Activated CD8-positive, alpha-beta memory T cell treated with anti-CD3 and anti-CD28 coated beads, Interleukin-2, amount 10 ng/mL, durations not matched to agents 7 days and 5 days (primary cell): ENCODE results near the gene HNRNPUL2. TPM values are rescaled to one million over a fixed set of nuclear protein-coding genes. Genes with fewer than 3 reads are reported as not detected.

Experiments
- ATAC-seq: fragments of 150-1000 bp; cut with Tn5 transposase; one replicate; pipeline ENCODE4 v1.10.0; 2021; ENCODE audit warnings: moderate library complexity
- CTCF ChIA-PET: fragments of 350-600 bp; sonication (Branson Sonifier 250); formaldehyde crosslinking; loops from one replicate; lab custom pipeline; 2021; ENCODE audit warnings: antibody characterized with exemption; lab: Charles Lee
- DNase-seq: peaks from one replicate; pipeline ENCODE4 v3.0.0-alpha.2; 2020
- H3K27ac Mint-ChIP-seq: one replicate; pipeline ENCODE4 v1.8.0; 2021; ENCODE audit warnings: mild to moderate bottlenecking, mixed read lengths
- H3K27me3 Mint-ChIP-seq: one replicate; pipeline ENCODE4 v1.8.0; 2021; ENCODE audit warnings: mixed read lengths
- H3K36me3 Mint-ChIP-seq: one replicate; pipeline ENCODE4 v1.8.0; 2021; ENCODE audit warnings: mild to moderate bottlenecking, mixed read lengths
- H3K4me1 Mint-ChIP-seq: one replicate; pipeline ENCODE4 v1.8.0; 2021; ENCODE audit warnings: mixed read lengths
- H3K4me3 Mint-ChIP-seq: one replicate; pipeline ENCODE4 v1.8.0; 2021; ENCODE audit warnings: mild to moderate bottlenecking, moderate library complexity, mixed read lengths
- H3K9me3 Mint-ChIP-seq: one replicate; pipeline ENCODE4 v1.8.0; 2022; ENCODE audit warnings: low read depth, mixed read lengths
- total RNA-seq, 2 experiments: library from RNA; stranded (reverse); gene quantifications; one replicate each; pipeline ENCODE4 v1.2.3, GENCODE V29; 2021

The HNRNPUL2 gene
- total RNA-seq, 2 experiments from 2014 or later, result 61.6 to 66.6 TPM

GRCh38 chr11:62721994-62722393 lies 5.3 kb downstream of the HNRNPUL2 start:
- no peaks in the 10 kb centered on the region for H3K27me3 Mint-ChIP-seq
- H3K4me1 Mint-ChIP-seq, result peaks cover 68% of the 10 kb centered on the region
- ATAC-seq (no peak), DNase-seq (no peak)
- no peak overlapping the region for H3K4me3 Mint-ChIP-seq
- CTCF ChIA-PET, result interaction anchor here (1.5 kb wide), 1 partner anchor 10 kb away, joined by 3 read pairs; no protein-coding TSS in a partner anchor
- H3K36me3 Mint-ChIP-seq, result peaks cover 86% of the 10 kb centered on the region
- H3K9me3 Mint-ChIP-seq, result no peaks in the 10 kb centered on the region
- H3K27ac Mint-ChIP-seq, result no peak overlapping the region

- no peak overlapping the region for H3K4me3 Mint-ChIP-seq
- H3K9me3 Mint-ChIP-seq, result no peaks in the 10 kb centered on the region
- no peaks in the 10 kb centered on the region for H3K27me3 Mint-ChIP-seq
- peak overlapping the region; percentile 42 for H3K27ac Mint-ChIP-seq
- ATAC-seq (peak; percentile 58), DNase-seq (no peak)
- peaks cover 88% of the 10 kb centered on the region for H3K36me3 Mint-ChIP-seq
- CTCF ChIA-PET, result interaction anchor here (0.7 to 3.1 kb wide), 3 partner anchors 10 to 142 kb away, joined by 3 to 10 read pairs (median 4); no protein-coding TSS in a partner anchor
- peaks cover 79% of the 10 kb centered on the region for H3K4me1 Mint-ChIP-seq
These were observed 7.8 kb downstream of the HNRNPUL2 start for GRCh38 chr11:62719302-62719978.

- H3K27me3 Mint-ChIP-seq, result no peaks in the 10 kb centered on the region
- CTCF ChIA-PET, result interaction anchor here (1.3 to 2.3 kb wide), 3 partner anchors 10 to 105 kb away, joined by 3 to 8 read pairs (median 4); partner anchors contain the start of gene HNRNPUL2
- peaks cover 80% of the 10 kb centered on the region for H3K36me3 Mint-ChIP-seq
- DNase-seq (no peak), ATAC-seq (no peak)
- no peak overlapping the region for H3K4me3 Mint-ChIP-seq
- no peak overlapping the region for H3K27ac Mint-ChIP-seq
- H3K9me3 Mint-ChIP-seq, result no peaks in the 10 kb centered on the region
- peaks cover 81% of the 10 kb centered on the region for H3K4me1 Mint-ChIP-seq
These were observed 10.4 kb downstream of the HNRNPUL2 start for GRCh38 chr11:62716816-62717215.

GRCh38 chr11:62716206-62716605 lies 11.1 kb downstream of the HNRNPUL2 start:
- Mint-ChIP-seq H3K4me1 (peaks cover 79% of the 10 kb centered on the region), H3K27me3 (no peaks in the 10 kb centered on the region), H3K9me3 (no peaks in the 10 kb centered on the region), H3K4me3 (no peak overlapping the region), H3K36me3 (peaks cover 76% of the 10 kb centered on the region), H3K27ac (peak overlapping the region; percentile 45)
- ATAC-seq (no peak), DNase-seq (no peak)
- CTCF ChIA-PET, result interaction anchor here (1.0 to 2.3 kb wide), 4 partner anchors 9 to 105 kb away, joined by 3 to 8 read pairs (median 4); partner anchors contain the start of genes BSCL2, GNG3 and HNRNPUL2

GRCh38 chr11:62715150-62716130 lies 11.8 kb downstream of the HNRNPUL2 start:
- H3K4me1 Mint-ChIP-seq, result peaks cover 79% of the 10 kb centered on the region
- CTCF ChIA-PET, result interaction anchor here (1.0 to 2.3 kb wide), 4 partner anchors 8 to 104 kb away, joined by 3 to 8 read pairs (median 4); partner anchors contain the start of genes BSCL2, GNG3 and HNRNPUL2
- H3K36me3 Mint-ChIP-seq, result peaks cover 76% of the 10 kb centered on the region
- H3K27ac Mint-ChIP-seq, result peak overlapping the region; percentile 45
- H3K27me3 Mint-ChIP-seq, result no peaks in the 10 kb centered on the region
- no peak for DNase-seq
- H3K4me3 Mint-ChIP-seq, result no peak overlapping the region
- no peaks in the 10 kb centered on the region for H3K9me3 Mint-ChIP-seq
- no peak for ATAC-seq

- Mint-ChIP-seq H3K36me3 (peaks cover 64% of the 10 kb centered on the region), H3K27me3 (no peaks in the 10 kb centered on the region), H3K4me3 (peak overlapping the region; percentile 53), H3K27ac (peak overlapping the region; percentile 92), H3K4me1 (peaks cover 78% of the 10 kb centered on the region), H3K9me3 (no peaks in the 10 kb centered on the region)
- ATAC-seq (no peak), DNase-seq (no peak)
- CTCF ChIA-PET, result interaction anchor here (1.5 kb wide), 1 partner anchor 56 kb away, joined by 3 read pairs; no protein-coding TSS in a partner anchor
These were observed 13.9 kb downstream of the HNRNPUL2 start for GRCh38 chr11:62713343-62713742.

GRCh38 chr11:62712861-62713260 lies 14.4 kb downstream of the HNRNPUL2 start:
- H3K9me3 Mint-ChIP-seq, result no peaks in the 10 kb centered on the region
- peak overlapping the region; percentile 92 for H3K27ac Mint-ChIP-seq
- H3K4me1 Mint-ChIP-seq, result peaks cover 79% of the 10 kb centered on the region
- CTCF ChIA-PET, result interaction anchor here (1.0 to 1.5 kb wide), 2 partner anchors 57 to 101 kb away, joined by 3 read pairs; no protein-coding TSS in a partner anchor
- no peaks in the 10 kb centered on the region for H3K27me3 Mint-ChIP-seq
- ATAC-seq (no peak), DNase-seq (no peak)
- H3K36me3 Mint-ChIP-seq, result peaks cover 60% of the 10 kb centered on the region
- H3K4me3 Mint-ChIP-seq, result peak overlapping the region; percentile 53

- DNase-seq (no peak), ATAC-seq (no peak)
- H3K4me3 Mint-ChIP-seq, result peak overlapping the region; percentile 53
These were observed 14.9 kb downstream of the HNRNPUL2 start for GRCh38 chr11:62712276-62712812.

GRCh38 chr11:62710001-62710345 lies 17.3 kb downstream of the HNRNPUL2 start:
- CTCF ChIA-PET, result interaction anchor here (0.7 to 3.0 kb wide), 8 partner anchors 9 to 285 kb away, joined by 3 to 10 read pairs (median 4); partner anchors contain the start of genes HNRNPUL2, POLR2G and TUT1
- Mint-ChIP-seq H3K27ac (peak overlapping the region; percentile 99), H3K9me3 (no peaks in the 10 kb centered on the region), H3K4me3 (peak overlapping the region; percentile 94), H3K27me3 (no peaks in the 10 kb centered on the region), H3K4me1 (peaks cover 77% of the 10 kb centered on the region), H3K36me3 (peaks cover 34% of the 10 kb centered on the region)
- peak; percentile 5 for ATAC-seq
- DNase-seq, result peak; percentile 60

More at GRCh38 chr11:62712276-62712812, 14.9 kb downstream of the HNRNPUL2 start:
- H3K9me3 Mint-ChIP-seq, result no peaks in the 10 kb centered on the region
- H3K27ac Mint-ChIP-seq, result peak overlapping the region; percentile 92
- CTCF ChIA-PET, result interaction anchor here (1.0 to 1.5 kb wide), 4 partner anchors 10 to 169 kb away, joined by 3 read pairs; no protein-coding TSS in a partner anchor
- H3K4me1 Mint-ChIP-seq, result peaks cover 76% of the 10 kb centered on the region
- H3K36me3 Mint-ChIP-seq, result peaks cover 56% of the 10 kb centered on the region
- H3K27me3 Mint-ChIP-seq, result no peaks in the 10 kb centered on the region

GRCh38 chr11:62709247-62710000 lies 17.8 kb downstream of the HNRNPUL2 start:
- peak overlapping the region; percentile 94 for H3K4me3 Mint-ChIP-seq
- H3K27me3 Mint-ChIP-seq, result no peaks in the 10 kb centered on the region
- ATAC-seq (peak; percentile 78), DNase-seq (peak; percentile 99)
- no peaks in the 10 kb centered on the region for H3K9me3 Mint-ChIP-seq
- peaks cover 30% of the 10 kb centered on the region for H3K36me3 Mint-ChIP-seq
- H3K4me1 Mint-ChIP-seq, result peaks cover 73% of the 10 kb centered on the region
- peak overlapping the region; percentile 99 for H3K27ac Mint-ChIP-seq
- CTCF ChIA-PET, result interaction anchor here (0.9 to 3.0 kb wide), 9 partner anchors 9 to 285 kb away, joined by 3 to 10 read pairs (median 4); partner anchors contain the start of genes HNRNPUL2, MTA2 and TUT1

GRCh38 chr11:62708793-62709192 lies 18.5 kb downstream of the HNRNPUL2 start:
- Mint-ChIP-seq H3K27ac (peak overlapping the region; percentile 99), H3K9me3 (no peaks in the 10 kb centered on the region), H3K36me3 (peaks cover 26% of the 10 kb centered on the region), H3K4me3 (peak overlapping the region; percentile 94), H3K4me1 (peaks cover 66% of the 10 kb centered on the region), H3K27me3 (no peaks in the 10 kb centered on the region)
- peak; percentile 77 for DNase-seq
- CTCF ChIA-PET, result interaction anchor here (0.9 to 3.0 kb wide), 9 partner anchors 10 to 284 kb away, joined by 3 to 10 read pairs (median 5); partner anchors contain the start of genes HNRNPUL2, MTA2, TMEM179B and TUT1
- ATAC-seq, result peak; percentile 23

- Mint-ChIP-seq H3K4me1 (peaks cover 62% of the 10 kb centered on the region), H3K4me3 (peak overlapping the region; percentile 94), H3K36me3 (peaks cover 22% of the 10 kb centered on the region), H3K27me3 (no peaks in the 10 kb centered on the region), H3K27ac (peak overlapping the region; percentile 99), H3K9me3 (no peaks in the 10 kb centered on the region)
- CTCF ChIA-PET, result interaction anchor here (1.0 to 1.7 kb wide), 9 partner anchors 14 to 284 kb away, joined by 3 to 10 read pairs (median 3); partner anchors contain the start of genes EML3, MTA2, TMEM179B and TUT1
- ATAC-seq (no peak), DNase-seq (peak; percentile 43)
These were observed 18.9 kb downstream of the HNRNPUL2 start for GRCh38 chr11:62708392-62708791.
